Spleen (tissue), 7 donors: ENCODE measurements around the gene GSS.

Experiments used
- CTCF ChIP-seq, 11 experiments: fragments of 200-600 bp in 7 of 11; fragments of 450-650 bp in 4 of 11; sonication (generic) in 4 of 11; IDR thresholded peaks in 8 of 11; conservative IDR thresholded peaks in 3 of 11; 1 replicate in 7 of 11; 2 replicates in 4 of 11; pipeline versions ENCODE4 v1.4.0 to v1.8.0; 2016 to 2021; ENCODE audit warnings: antibody characterized with exemption in 11 of 11, inconsistent platforms in 4 of 11, mild to moderate bottlenecking in 1 of 11
- POLR2A ChIP-seq, 3 donors: fragments of 450-650 bp; IDR thresholded peaks; one replicate each; pipeline ENCODE4 v1.5.1; 2017; ENCODE audit warnings: antibody characterized with exemption in 3 of 3, mild to moderate bottlenecking in 1 of 3
- POLR2AphosphoS5 ChIP-seq, 3 donors: sonication (generic); formaldehyde crosslinking; IDR thresholded peaks; one replicate each; pipeline ENCODE4 v1.5.1; 2017; ENCODE audit warnings: antibody characterized with exemption in 3 of 3
- donor health status: DM: no; HTN: no; CAD: no; lungs with moderate emphysema.
- donor health status: DM: no; HTN: no; CAD: no.
- donor health status: DM: no; HTN: no; CAD: no.

GRCh38 chr20:34888468-34888867 lies 67.1 kb downstream of the GSS start:
- TF ChIP-seq CTCF (IDR thresholded peaks at IDR 0.05 in 8 of 11, conservative IDR thresholded peaks at IDR 0.05 in 3 of 11) (no peak), POLR2AphosphoS5 (IDR thresholded peaks at IDR 0.05) (no peak), POLR2A (IDR thresholded peaks at IDR 0.05) (no peak)
